ENCODE measurements around the gene LYRM2. TPM values are rescaled to one million over a fixed set of nuclear protein-coding genes. Genes with fewer than 3 reads are reported as not detected.

The LYRM2 gene
- total RNA-seq, 1 donor from 2014 or later: 34.4 TPM

DNA sequence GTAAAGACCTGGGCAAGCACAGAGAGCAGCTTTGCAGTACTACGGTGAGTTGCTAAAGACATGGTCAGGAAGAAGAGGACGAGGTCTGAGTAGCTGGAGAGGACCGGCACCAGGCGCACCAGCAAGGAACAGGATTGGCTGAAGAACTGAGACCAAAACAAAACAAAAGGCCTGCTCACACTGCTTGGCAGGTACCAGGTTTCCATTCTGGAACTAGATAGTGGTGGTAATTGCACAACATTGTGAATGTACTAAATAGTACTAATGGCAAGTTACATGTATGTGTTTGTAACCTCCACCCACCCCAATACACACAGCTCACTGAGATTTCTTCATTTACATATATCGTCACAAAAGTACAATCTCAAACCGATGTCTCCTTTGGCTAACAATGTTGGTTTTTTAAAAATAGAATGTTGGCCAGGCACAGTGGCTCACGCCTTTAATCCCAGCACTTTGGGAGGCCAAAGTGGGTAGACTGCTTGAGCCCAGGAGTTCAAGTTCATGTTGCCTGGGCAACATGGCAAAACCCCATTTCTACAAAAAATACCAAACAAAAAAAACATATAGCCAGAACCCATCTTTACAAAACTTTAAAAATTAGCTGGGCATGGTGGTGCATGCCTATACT is 32.5 kb upstream of the LYRM2 start:
- peaks cover 16% of the 10 kb centered on the region for H3K4me1 Mint-ChIP-seq (ENCODE audit: unreplicated experiment)
- no peak overlapping the region for H3K4me3 Mint-ChIP-seq (ENCODE audit: unreplicated experiment)

DNA sequence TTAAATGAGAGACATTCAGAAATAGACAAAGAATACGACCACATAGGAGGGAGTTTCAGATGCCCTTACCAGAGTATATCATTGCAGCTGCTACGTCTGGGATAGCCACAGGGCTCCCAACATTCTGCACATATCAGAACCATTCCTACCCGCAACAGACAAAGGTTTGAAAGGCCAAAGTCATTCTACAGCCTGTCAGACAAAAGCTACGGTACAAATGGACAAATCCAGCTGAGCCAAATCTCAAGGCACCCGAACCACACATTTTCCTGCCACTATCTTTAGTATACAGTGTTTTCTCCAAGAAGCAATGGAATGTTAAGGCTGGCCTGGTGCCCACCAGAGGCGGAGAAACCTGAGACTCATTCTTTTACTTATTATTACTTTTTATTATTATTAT is 30.5 kb upstream of the LYRM2 start:
- TF ChIP-seq, protein P1, sequence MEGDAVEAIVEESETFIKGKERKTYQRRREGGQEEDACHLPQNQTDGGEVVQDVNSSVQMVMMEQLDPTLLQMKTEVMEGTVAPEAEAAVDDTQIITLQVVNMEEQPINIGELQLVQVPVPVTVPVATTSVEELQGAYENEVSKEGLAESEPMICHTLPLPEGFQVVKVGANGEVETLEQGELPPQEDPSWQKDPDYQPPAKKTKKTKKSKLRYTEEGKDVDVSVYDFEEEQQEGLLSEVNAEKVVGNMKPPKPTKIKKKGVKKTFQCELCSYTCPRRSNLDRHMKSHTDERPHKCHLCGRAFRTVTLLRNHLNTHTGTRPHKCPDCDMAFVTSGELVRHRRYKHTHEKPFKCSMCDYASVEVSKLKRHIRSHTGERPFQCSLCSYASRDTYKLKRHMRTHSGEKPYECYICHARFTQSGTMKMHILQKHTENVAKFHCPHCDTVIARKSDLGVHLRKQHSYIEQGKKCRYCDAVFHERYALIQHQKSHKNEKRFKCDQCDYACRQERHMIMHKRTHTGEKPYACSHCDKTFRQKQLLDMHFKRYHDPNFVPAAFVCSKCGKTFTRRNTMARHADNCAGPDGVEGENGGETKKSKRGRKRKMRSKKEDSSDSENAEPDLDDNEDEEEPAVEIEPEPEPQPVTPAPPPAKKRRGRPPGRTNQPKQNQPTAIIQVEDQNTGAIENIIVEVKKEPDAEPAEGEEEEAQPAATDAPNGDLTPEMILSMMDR (IDR thresholded peaks at IDR 0.05): no peak
- peaks cover 16% of the 10 kb centered on the region for H3K4me1 Mint-ChIP-seq (ENCODE audit: unreplicated experiment)
- H3K36me3 Mint-ChIP-seq (ENCODE audit: unreplicated experiment): peaks cover 28% of the 10 kb centered on the region
- no peak for DNase-seq (ENCODE audit: extremely low spot score, unreplicated experiment)
- H3K27me3 Mint-ChIP-seq (ENCODE audit: unreplicated experiment): no peaks in the 10 kb centered on the region
- no peaks in the 10 kb centered on the region for H3K9me3 Mint-ChIP-seq (ENCODE audit: unreplicated experiment)
- H3K4me3 Mint-ChIP-seq (ENCODE audit: unreplicated experiment): no peak overlapping the region
- H3K27ac Mint-ChIP-seq (ENCODE audit: unreplicated experiment): peak overlapping the region; percentile 63

More for the DNA sequence above, 32.5 kb upstream of the LYRM2 start:
- Mint-ChIP-seq H3K36me3 (ENCODE audit: unreplicated experiment) (peaks cover 40% of the 10 kb centered on the region), H3K9me3 (ENCODE audit: unreplicated experiment) (no peaks in the 10 kb centered on the region), H3K27me3 (ENCODE audit: unreplicated experiment) (no peaks in the 10 kb centered on the region), H3K27ac (ENCODE audit: unreplicated experiment) (no peak overlapping the region)
- no peak for DNase-seq (ENCODE audit: extremely low spot score, unreplicated experiment)
- TF ChIP-seq, protein P1 (IDR thresholded peaks at IDR 0.05): no peak

DNA sequence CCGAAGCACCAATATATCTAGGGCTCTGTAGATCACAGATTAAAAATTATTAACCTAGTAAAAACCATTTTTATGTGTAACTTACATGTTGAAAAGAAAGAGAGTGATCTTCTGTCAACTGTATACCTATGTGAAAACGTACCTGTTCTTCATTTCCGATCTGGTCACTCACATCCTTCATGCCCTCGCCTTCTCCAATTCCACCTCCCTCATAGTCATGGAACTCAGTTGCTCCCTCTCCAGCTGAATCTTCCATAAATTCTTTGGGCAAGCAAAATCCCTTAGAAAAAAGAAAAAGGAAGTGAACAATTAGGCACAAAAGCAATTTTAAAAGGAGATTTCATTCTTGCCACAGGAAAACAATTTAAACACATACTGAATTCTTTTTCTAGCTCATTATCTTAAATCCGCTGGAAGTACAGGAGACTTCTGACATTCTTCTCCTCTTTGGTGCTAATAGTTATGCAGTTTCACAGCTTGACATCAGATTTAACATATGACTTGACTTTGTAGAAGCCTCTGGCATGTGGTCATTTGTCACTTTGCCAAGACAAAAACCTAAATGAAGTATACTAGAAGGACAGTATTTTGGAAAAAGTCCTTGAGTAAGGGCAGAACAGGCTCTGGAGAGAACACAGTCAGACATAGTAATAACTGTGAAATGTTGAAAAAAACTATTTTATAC is 29.5 kb upstream of the LYRM2 start:
- Mint-ChIP-seq H3K9me3 (ENCODE audit: unreplicated experiment) (no peaks in the 10 kb centered on the region), H3K27me3 (ENCODE audit: unreplicated experiment) (no peaks in the 10 kb centered on the region), H3K36me3 (ENCODE audit: unreplicated experiment) (peaks cover 32% of the 10 kb centered on the region), H3K27ac (ENCODE audit: unreplicated experiment) (peak overlapping the region; percentile 57), H3K4me3 (ENCODE audit: unreplicated experiment) (no peak overlapping the region), H3K4me1 (ENCODE audit: unreplicated experiment) (peaks cover 16% of the 10 kb centered on the region)
- DNase-seq (ENCODE audit: extremely low spot score, unreplicated experiment): no peak
- TF ChIP-seq, protein P1 (IDR thresholded peaks at IDR 0.05): no peak

DNA sequence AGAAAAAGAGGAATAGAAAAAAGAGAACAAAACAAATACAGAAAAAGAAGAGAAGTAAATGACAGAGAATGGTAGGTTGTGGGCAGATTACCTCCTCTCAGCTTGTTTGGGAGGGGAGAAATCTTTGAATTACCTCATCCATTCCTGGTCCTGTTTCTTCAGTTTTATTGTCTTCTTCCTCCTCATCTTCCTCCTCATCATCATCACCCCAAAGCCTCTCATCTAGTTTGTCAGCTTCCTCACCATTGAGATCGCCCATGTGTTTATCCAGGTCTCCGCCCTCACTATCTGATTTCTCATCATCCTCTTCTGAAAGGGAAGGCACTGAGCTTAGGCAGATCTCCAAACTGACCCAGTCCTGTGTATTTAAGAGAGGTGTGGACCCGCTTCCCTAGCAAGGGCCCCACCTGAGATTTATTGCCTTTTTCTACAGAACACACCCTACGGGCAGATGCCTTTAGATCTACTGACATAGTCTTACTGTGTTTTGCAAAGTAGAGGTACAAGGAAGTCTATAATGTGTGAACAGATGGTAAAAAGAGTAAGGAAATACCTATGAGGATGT is 24.2 kb upstream of the LYRM2 start:
- Mint-ChIP-seq H3K9me3 (ENCODE audit: unreplicated experiment) (no peaks in the 10 kb centered on the region), H3K36me3 (ENCODE audit: unreplicated experiment) (peaks cover 41% of the 10 kb centered on the region), H3K27ac (ENCODE audit: unreplicated experiment) (no peak overlapping the region), H3K4me3 (ENCODE audit: unreplicated experiment) (no peak overlapping the region), H3K27me3 (ENCODE audit: unreplicated experiment) (no peaks in the 10 kb centered on the region), H3K4me1 (ENCODE audit: unreplicated experiment) (no peaks in the 10 kb centered on the region)
- DNase-seq (ENCODE audit: extremely low spot score, unreplicated experiment): no peak
- TF ChIP-seq, protein P1 (IDR thresholded peaks at IDR 0.05): no peak

DNA sequence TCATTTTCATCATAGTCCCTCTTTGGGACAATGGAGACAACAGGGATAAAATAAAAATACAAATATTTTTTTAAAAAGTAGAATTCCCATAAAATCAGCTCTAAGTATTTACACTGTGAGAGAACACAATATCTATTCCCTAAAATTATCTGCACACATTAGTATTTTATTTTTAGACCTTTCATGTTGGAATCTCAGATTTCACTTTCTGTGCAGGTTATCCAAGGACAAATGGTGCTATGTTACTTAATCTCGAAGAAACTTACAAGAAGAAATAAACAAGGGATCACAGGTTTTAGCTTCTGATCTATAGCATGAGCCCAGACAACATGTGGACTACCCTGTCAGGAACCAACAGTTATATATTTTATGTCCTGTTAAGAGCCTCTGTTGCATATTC is 23.0 kb upstream of the LYRM2 start:
- Mint-ChIP-seq H3K4me1 (ENCODE audit: unreplicated experiment) (no peaks in the 10 kb centered on the region), H3K27ac (ENCODE audit: unreplicated experiment) (no peak overlapping the region), H3K27me3 (ENCODE audit: unreplicated experiment) (no peaks in the 10 kb centered on the region), H3K9me3 (ENCODE audit: unreplicated experiment) (no peaks in the 10 kb centered on the region), H3K36me3 (ENCODE audit: unreplicated experiment) (peaks cover 48% of the 10 kb centered on the region), H3K4me3 (ENCODE audit: unreplicated experiment) (no peak overlapping the region)
- TF ChIP-seq, protein P1 (IDR thresholded peaks at IDR 0.05): no peak
- no peak for DNase-seq (ENCODE audit: extremely low spot score, unreplicated experiment)

Measured in osteocyte (in vitro differentiated cells).